PC-9 (cell line): Measurements from ENCODE around the gene SPATA31C1.

Experiments used
- CTCF ChIP-seq: fragments of 200-600 bp; sonication (generic); conservative IDR thresholded peaks from 2 replicates; pipeline ENCODE4 v1.6.1; 2017; ENCODE audit warnings: mixed run types, antibody characterized with exemption, mild to moderate bottlenecking, moderate library complexity
- EZH2 ChIP-seq: fragments of 200-600 bp; sonication (generic); IDR thresholded peaks from 2 replicates; pipeline ENCODE4 v1.8.0; 2017; ENCODE audit warnings: antibody characterized with exemption, low read depth

DNA sequence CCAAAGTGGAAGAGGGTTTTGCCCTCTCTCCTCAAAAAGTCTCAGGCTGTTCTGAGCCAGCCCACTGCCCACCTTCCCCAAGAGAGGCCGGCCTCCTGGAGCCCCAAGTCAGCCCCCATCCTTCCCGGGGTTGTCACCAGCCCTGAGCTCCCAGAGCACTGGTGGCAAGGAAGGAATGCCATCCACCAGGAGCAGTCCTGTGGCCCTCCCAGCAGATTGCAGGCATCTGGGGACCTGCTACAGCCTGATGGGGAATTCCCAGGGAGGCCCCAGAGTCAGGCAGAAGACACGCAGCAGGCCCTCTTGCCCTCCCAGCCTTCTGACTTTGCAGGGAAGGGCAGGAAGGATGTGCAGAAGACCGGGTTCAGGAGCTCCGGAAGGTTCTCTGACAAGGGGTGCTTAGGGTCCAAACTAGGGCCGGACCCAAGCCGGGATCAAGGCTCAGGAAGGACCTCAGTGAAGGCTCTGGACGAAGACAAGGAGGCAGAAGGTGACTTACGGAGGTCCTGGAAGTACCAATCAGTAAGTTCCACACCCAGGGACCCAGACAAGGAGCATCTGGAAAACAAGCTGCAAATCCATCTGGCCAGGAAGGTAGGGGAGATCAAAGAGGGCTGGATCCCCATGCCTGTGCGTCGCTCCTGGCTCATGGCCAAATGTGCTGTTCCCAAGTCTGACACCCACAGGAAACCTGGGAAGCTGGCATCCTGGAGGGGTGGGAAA is 31.4 kb upstream of the SPATA31C1 start:
- no peak for TF ChIP-seq CTCF
- no peak for TF ChIP-seq EZH2
